WTC11 (cell line): ENCODE results near the gene FBXO30. TPM values are rescaled to one million over a fixed set of nuclear protein-coding genes. Genes with fewer than 3 reads are reported as not detected.

Experiments used
- ATAC-seq: fragments of 200-7000 bp; cut with Tn5 transposase; 2 replicates; pipeline ENCODE4 v1.10.0; 2021; ENCODE audit warnings: mild to moderate bottlenecking, moderate library complexity
- CTCF ChIA-PET: fragments of 300-600 bp; sonication (Branson Sonifier 250); formaldehyde crosslinking; loops from one replicate; lab custom pipeline; 2021; ENCODE audit warnings: antibody characterized with exemption; lab: Charles Lee
- POLR2A ChIA-PET: fragments of 350-600 bp; sonication (Branson Sonifier 250); formaldehyde crosslinking; loops from one replicate; lab custom pipeline; 2021; ENCODE audit warnings: antibody characterized with exemption; lab: Charles Lee
- DNase-seq: peaks from one replicate; pipeline ENCODE4 v3.0.0; 2021; ENCODE audit warnings: low spot score
- H3K27ac Mint-ChIP-seq: 2 replicates; pipeline ENCODE4 v1.8.0; 2021; ENCODE audit warnings: mixed read lengths
- H3K27me3 Mint-ChIP-seq: 2 replicates; pipeline ENCODE4 v1.8.0; 2021; ENCODE audit warnings: low read depth, mild to moderate bottlenecking, moderate library complexity, mixed read lengths
- H3K36me3 Mint-ChIP-seq: 2 replicates; pipeline ENCODE4 v1.8.0; 2021; ENCODE audit warnings: mixed read lengths
- H3K4me1 Mint-ChIP-seq: 2 replicates; pipeline ENCODE4 v1.8.0; 2022; ENCODE audit warnings: mixed read lengths
- H3K4me3 Mint-ChIP-seq: 2 replicates; pipeline ENCODE4 v1.8.0; 2021; ENCODE audit warnings: mild to moderate bottlenecking, moderate library complexity, mixed read lengths
- H3K9me3 Mint-ChIP-seq: 2 replicates; pipeline ENCODE4 v1.8.0; 2021; ENCODE audit warnings: mixed read lengths
- AR ChIP-seq: fragments of 250-450 bp; sonication (Bioruptor Pico); IDR thresholded peaks from 2 replicates; pipeline ENCODE4 v1.9.0; 2021; ENCODE audit warnings: mild to moderate bottlenecking
- ATF6 ChIP-seq: sonication (generic); formaldehyde crosslinking; IDR thresholded peaks from 2 replicates; pipeline ENCODE4 v1.8.1; 2023; ENCODE audit warnings: mild to moderate bottlenecking, missing genetic modification reagents
- E2F4 ChIP-seq: sonication (generic); formaldehyde crosslinking; IDR thresholded peaks from 2 replicates; pipeline ENCODE4 v1.8.1; 2022; ENCODE audit warnings: low read depth, mild to moderate bottlenecking, moderate library complexity, missing genetic modification reagents, borderline replicate concordance
- EMX1 ChIP-seq: fragments of 250-450 bp; sonication (Bioruptor Pico); IDR thresholded peaks from 2 replicates; pipeline ENCODE4 v1.8.0; 2021; ENCODE audit warnings: mild to moderate bottlenecking
- NFATC4 ChIP-seq: fragments of 250-450 bp; sonication (Bioruptor Pico); IDR thresholded peaks from 2 replicates; pipeline ENCODE4 v1.9.0; 2021; ENCODE audit warnings: mild to moderate bottlenecking
- USF2 ChIP-seq: sonication (generic); formaldehyde crosslinking; IDR thresholded peaks from 2 replicates; pipeline ENCODE4 v1.8.1; 2023; ENCODE audit warnings: mild to moderate bottlenecking, missing genetic modification reagents, moderate library complexity
- ZBTB21 ChIP-seq: sonication (generic); formaldehyde crosslinking; IDR thresholded peaks from 2 replicates; pipeline ENCODE4 v1.8.1; 2023; ENCODE audit warnings: mild to moderate bottlenecking, missing genetic modification reagents, borderline replicate concordance
- ZNF138 ChIP-seq: sonication (generic); formaldehyde crosslinking; conservative IDR thresholded peaks from 2 replicates; pipeline ENCODE4 v1.8.1; 2022; ENCODE audit warnings: mild to moderate bottlenecking, moderate library complexity, missing genetic modification reagents
- ZNF423 ChIP-seq: fragments of 250-450 bp; sonication (Bioruptor Pico); IDR thresholded peaks from 2 replicates; pipeline ENCODE4 v2.1.2; 2022; ENCODE audit warnings: mild to moderate bottlenecking, moderate library complexity
- total RNA-seq: library from RNA; stranded (reverse); gene quantifications from 3 replicates; pipeline ENCODE4 v1.2.3, GENCODE V29; 2021
- TF ChIP-seq, protein P1 (sequence below): sonication (generic); formaldehyde crosslinking; IDR thresholded peaks from 2 replicates; pipeline ENCODE4 v1.8.1; 2023; ENCODE audit warnings: mild to moderate bottlenecking, missing genetic modification reagents, borderline replicate concordance
- TF ChIP-seq, protein P2 (sequence below): fragments of 250-450 bp; sonication (Bioruptor Pico); IDR thresholded peaks from 2 replicates; pipeline ENCODE4 v1.9.0; 2021; ENCODE audit warnings: mild to moderate bottlenecking
- TF ChIP-seq, protein P3 (sequence below): sonication (generic); formaldehyde crosslinking; IDR thresholded peaks from 2 replicates; pipeline ENCODE4 v1.8.0; 2022; ENCODE audit warnings: mild to moderate bottlenecking, missing genetic modification reagents
- TF ChIP-seq, protein P4 (sequence below): sonication (generic); formaldehyde crosslinking; IDR thresholded peaks from 2 replicates; pipeline ENCODE4 v1.8.0; 2022; ENCODE audit warnings: mild to moderate bottlenecking, missing genetic modification reagents

Gene FBXO30
- total RNA-seq, 1 experiment from 2014 or later, result 11.8 TPM

GRCh38 chr6:145838305-145838704 is 23.7 kb upstream of the FBXO30 start (continued):
- TF ChIP-seq, protein P1, sequence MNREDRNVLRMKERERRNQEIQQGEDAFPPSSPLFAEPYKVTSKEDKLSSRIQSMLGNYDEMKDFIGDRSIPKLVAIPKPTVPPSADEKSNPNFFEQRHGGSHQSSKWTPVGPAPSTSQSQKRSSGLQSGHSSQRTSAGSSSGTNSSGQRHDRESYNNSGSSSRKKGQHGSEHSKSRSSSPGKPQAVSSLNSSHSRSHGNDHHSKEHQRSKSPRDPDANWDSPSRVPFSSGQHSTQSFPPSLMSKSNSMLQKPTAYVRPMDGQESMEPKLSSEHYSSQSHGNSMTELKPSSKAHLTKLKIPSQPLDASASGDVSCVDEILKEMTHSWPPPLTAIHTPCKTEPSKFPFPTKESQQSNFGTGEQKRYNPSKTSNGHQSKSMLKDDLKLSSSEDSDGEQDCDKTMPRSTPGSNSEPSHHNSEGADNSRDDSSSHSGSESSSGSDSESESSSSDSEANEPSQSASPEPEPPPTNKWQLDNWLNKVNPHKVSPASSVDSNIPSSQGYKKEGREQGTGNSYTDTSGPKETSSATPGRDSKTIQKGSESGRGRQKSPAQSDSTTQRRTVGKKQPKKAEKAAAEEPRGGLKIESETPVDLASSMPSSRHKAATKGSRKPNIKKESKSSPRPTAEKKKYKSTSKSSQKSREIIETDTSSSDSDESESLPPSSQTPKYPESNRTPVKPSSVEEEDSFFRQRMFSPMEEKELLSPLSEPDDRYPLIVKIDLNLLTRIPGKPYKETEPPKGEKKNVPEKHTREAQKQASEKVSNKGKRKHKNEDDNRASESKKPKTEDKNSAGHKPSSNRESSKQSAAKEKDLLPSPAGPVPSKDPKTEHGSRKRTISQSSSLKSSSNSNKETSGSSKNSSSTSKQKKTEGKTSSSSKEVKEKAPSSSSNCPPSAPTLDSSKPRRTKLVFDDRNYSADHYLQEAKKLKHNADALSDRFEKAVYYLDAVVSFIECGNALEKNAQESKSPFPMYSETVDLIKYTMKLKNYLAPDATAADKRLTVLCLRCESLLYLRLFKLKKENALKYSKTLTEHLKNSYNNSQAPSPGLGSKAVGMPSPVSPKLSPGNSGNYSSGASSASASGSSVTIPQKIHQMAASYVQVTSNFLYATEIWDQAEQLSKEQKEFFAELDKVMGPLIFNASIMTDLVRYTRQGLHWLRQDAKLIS (CRISPR knock-in tag), result no peak

DNA sequence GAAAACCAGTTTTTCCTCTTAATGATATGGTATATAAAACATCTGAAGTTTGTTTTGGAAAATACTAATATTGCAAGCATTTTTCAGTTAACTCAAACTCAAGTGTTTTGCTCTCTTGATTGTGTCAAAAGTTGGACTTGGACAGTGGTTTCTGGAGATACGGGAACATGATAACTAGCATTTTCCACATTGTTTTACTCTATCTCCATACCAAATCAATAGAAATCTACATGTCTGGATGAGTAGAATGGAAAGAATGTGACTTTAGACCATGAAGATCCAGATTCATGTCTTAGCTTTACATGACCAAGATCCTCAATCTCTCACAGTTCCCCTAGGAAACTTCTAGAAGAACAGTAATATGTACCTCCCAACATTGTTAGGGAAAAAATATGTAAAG is 22.2 kb upstream of the FBXO30 start:
- Mint-ChIP-seq H3K27me3 (no peaks in the 10 kb centered on the region), H3K4me3 (no peak overlapping the region), H3K36me3 (no peaks in the 10 kb centered on the region), H3K9me3 (no peaks in the 10 kb centered on the region), H3K27ac (no peak overlapping the region), H3K4me1 (peaks cover 24% of the 10 kb centered on the region)
- ChIA-PET CTCF (no interaction called here), POLR2A (no interaction called here)
- TF ChIP-seq, protein P2, sequence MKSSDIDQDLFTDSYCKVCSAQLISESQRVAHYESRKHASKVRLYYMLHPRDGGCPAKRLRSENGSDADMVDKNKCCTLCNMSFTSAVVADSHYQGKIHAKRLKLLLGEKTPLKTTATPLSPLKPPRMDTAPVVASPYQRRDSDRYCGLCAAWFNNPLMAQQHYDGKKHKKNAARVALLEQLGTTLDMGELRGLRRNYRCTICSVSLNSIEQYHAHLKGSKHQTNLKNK, result no peak
- DNase-seq (no peak), ATAC-seq (no peak)

- ATAC-seq (peak; percentile 85), DNase-seq (no peak)
- H3K36me3 Mint-ChIP-seq, result no peaks in the 10 kb centered on the region
- H3K9me3 Mint-ChIP-seq, result no peaks in the 10 kb centered on the region
- POLR2A ChIA-PET, result no interaction called here
- H3K27ac Mint-ChIP-seq, result peak overlapping the region; percentile 83
- H3K4me3 Mint-ChIP-seq, result no peak overlapping the region
- H3K4me1 Mint-ChIP-seq, result peaks cover 24% of the 10 kb centered on the region
- CTCF ChIA-PET, result no interaction called here
- no peaks in the 10 kb centered on the region for H3K27me3 Mint-ChIP-seq
- TF ChIP-seq, protein P1 (CRISPR knock-in tag), result no peak
- TF ChIP-seq EMX1 (CRISPR knock-in tag) (no peak), ZNF138 (no peak), ZBTB21 (CRISPR knock-in tag) (no peak), AR (CRISPR knock-in tag) (no peak), NFATC4 (no peak), ZNF423 (CRISPR knock-in tag) (no peak), USF2 (CRISPR knock-in tag) (no peak), ATF6 (CRISPR knock-in tag) (no peak), E2F4 (CRISPR knock-in tag) (no peak)
- TF ChIP-seq, protein P3, sequence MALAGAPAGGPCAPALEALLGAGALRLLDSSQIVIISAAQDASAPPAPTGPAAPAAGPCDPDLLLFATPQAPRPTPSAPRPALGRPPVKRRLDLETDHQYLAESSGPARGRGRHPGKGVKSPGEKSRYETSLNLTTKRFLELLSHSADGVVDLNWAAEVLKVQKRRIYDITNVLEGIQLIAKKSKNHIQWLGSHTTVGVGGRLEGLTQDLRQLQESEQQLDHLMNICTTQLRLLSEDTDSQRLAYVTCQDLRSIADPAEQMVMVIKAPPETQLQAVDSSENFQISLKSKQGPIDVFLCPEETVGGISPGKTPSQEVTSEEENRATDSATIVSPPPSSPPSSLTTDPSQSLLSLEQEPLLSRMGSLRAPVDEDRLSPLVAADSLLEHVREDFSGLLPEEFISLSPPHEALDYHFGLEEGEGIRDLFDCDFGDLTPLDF (CRISPR knock-in tag), result no peak
- TF ChIP-seq, protein P4, sequence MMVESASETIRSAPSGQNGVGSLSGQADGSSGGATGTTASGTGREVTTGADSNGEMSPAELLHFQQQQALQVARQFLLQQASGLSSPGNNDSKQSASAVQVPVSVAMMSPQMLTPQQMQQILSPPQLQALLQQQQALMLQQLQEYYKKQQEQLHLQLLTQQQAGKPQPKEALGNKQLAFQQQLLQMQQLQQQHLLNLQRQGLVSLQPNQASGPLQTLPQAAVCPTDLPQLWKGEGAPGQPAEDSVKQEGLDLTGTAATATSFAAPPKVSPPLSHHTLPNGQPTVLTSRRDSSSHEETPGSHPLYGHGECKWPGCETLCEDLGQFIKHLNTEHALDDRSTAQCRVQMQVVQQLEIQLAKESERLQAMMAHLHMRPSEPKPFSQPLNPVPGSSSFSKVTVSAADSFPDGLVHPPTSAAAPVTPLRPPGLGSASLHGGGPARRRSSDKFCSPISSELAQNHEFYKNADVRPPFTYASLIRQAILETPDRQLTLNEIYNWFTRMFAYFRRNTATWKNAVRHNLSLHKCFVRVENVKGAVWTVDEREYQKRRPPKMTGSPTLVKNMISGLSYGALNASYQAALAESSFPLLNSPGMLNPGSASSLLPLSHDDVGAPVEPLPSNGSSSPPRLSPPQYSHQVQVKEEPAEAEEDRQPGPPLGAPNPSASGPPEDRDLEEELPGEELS (CRISPR knock-in tag), result no peak
Measured at GRCh38 chr6:145836170-145836569, 21.6 kb upstream of the FBXO30 start.
